ENCODE results near the gene DNAI4. TPM values are rescaled to one million over a fixed set of nuclear protein-coding genes. Genes with fewer than 3 reads are reported as not detected.
A peak's percentile ranks its signal among the peaks of the same experiment; 100 is the strongest.

DNAI4 gene
- total and polyA plus RNA-seq, 9 of the 15 experiments (the other 6 are each of a cell fraction or from before 2014, with no cell fraction given) = 0.57 to 4.8 (median 2.6) TPM; not detected in 1

- Histone ChIP-seq H3K9ac (ENCODE audit: insufficient read depth in 1 of 2, low read depth in 2 of 2, low read length in 2 of 2) (no peak overlapping the region), H3K36me3 (ENCODE audit: control insufficient read depth, insufficient read depth, low read length) (peaks cover 3% of the 10 kb centered on the region; the same call in 1 of the 3 replicates), H3K27ac (ENCODE audit: extremely low read depth, low read depth, low read length) (no peak overlapping the region), H4K20me1 (replicated peaks; ENCODE audit: control insufficient read depth, insufficient read depth, low read length) (no peaks in the 10 kb centered on the region), H3K4me3 (no peak overlapping the region), H3K9me3 (replicated peaks; ENCODE audit: control insufficient read depth, insufficient read depth, low read depth, low read length) (peaks cover 4% of the 10 kb centered on the region), H3K4me1 (replicated peaks in 1 of 2; ENCODE audit: control insufficient read depth in 2 of 2, insufficient read depth in 2 of 2, low read length in 2 of 2) (peaks cover 0 to 6% of the 10 kb centered on the region in 2 experiments; a peak in 2 of 5 replicates), H3K4me2 (ENCODE audit: insufficient read depth, low read length) (no peak overlapping the region), H3K27me3 (ENCODE audit: control insufficient read depth in 2 of 2, insufficient read depth in 2 of 2, low read length in 2 of 2) (no peaks in the 10 kb centered on the region), H2AFZ (ENCODE audit: low read depth, low read length) (no peak overlapping the region), H3K9me1 (ENCODE audit: control insufficient read depth, insufficient read depth, low read length) (no peaks in the 10 kb centered on the region), H3K79me2 (ENCODE audit: control insufficient read depth, insufficient read depth, low read length) (peaks cover 5% of the 10 kb centered on the region; the same call in 1 of the 3 replicates)
- DNase-seq (ENCODE audit: extremely low read depth in 1 of 4, low spot score in 3 of 4) (no peak), ATAC-seq (no peak), FAIRE-seq (no peak)
- WGBS (ENCODE audit: insufficient coverage, low coverage, missing lambda C conversion rate) = 88% methylated on average over 1 of the region's 1 CpG
- in situ Hi-C loops (cut with MboI) (no loop called here), intact Hi-C loops (cut with micrococcal nuclease) (no loop called here)
- no TSS peak for BruUV-seq (replicated peaks)
- POLR2A ChIA-PET = no interaction called here
- CTCF ChIA-PET (ENCODE audit: low intra/inter-chr PET ratio) = no interaction called here
- TF ChIP-seq CBX3 (IDR thresholded peaks at IDR 0.05; ENCODE audit: borderline replicate concordance in 1 of 2, low read length in 2 of 2) (peak in 1 of 2 experiments; percentile 61; a peak in 2 of 3 replicates), RAD21 (CRISPR knock-in tag; conservative IDR thresholded peaks at IDR 0.05 in 1 of 2, IDR thresholded peaks at IDR 0.05 in 1 of 2) (no peak), DACH1 (IDR thresholded peaks at IDR 0.05; ENCODE audit: partially characterized antibody) (no peak), ZBTB33 (CRISPR knock-in tag; IDR thresholded peaks at IDR 0.05) (no peak), TRIM28 (IDR thresholded peaks at IDR 0.05) (0 out of 2 replicates have a peak, but pooled peaks have one; percentile 18), STAT5B (CRISPR knock-in tag; IDR thresholded peaks at IDR 0.05) (no peak)
These were observed 7.2 kb downstream of the DNAI4 start for GRCh38 chr1:66917476-66917875.
